ENCODE measurements around the gene PUM1.

- TF ChIP-seq CTCF (IDR thresholded peaks at IDR 0.05) (no peak), POLR2AphosphoS5 (IDR thresholded peaks at IDR 0.05) (no peak)
Observed at GRCh38 chr1:31102501-31102950, 37.0 kb upstream of the PUM1 start.
